B cell (primary cell): ENCODE data around the gene LHX1.

ENCODE experiments used
- CTCF ChIP-seq: fragments of 200-600 bp; IDR thresholded peaks from one replicate; pipeline ENCODE4 v1.8.0; 2022; ENCODE audit warnings: antibody characterized with exemption, mild to moderate bottlenecking
- EZH2 ChIP-seq: IDR thresholded peaks from 2 replicates; pipeline ENCODE4 v1.6.1; 2012; ENCODE audit warnings: borderline replicate concordance, low read depth, mild to moderate bottlenecking, moderate library complexity, low read length; ENCODE audit not compliant: insufficient read depth, poor library complexity, severe bottlenecking

DNA sequence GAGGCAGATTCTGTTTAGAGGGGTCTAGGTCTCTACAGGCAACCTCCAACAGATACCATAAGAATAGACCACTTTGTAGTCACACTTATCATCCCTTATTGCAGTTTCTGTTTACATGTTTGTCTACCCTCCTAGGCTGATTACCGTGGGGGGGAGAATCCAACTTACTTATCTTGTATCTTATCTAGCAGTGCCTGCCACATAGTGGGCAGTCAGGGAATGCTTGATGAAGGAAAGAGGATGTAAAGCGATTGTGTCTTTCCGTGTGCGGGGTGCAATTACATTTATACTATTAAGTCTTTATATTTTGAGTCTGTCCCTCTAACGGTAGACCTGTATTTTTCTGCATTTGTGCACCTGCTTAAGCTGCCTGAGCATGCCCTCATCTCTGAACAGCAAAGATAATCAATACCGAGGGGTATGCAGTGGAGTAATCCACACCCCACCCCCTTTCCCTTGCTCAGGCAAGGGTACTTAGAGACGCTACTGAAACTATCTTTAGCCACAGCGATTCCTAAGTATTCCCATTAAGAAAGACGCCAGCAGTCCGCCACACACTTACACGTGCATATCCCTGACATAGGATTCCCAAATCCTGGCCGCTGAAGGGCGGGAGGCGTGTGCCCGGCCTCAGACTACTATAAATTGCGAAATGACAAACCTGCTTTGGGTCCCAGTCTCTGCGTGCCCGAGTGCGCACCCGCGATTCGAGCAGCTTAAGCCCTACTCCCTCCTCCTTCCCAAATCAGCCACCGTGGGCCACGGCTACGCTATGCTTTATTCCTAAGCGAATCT is 10.8 kb downstream of the LHX1 start:
- TF ChIP-seq CTCF = no peak
- no peak for TF ChIP-seq EZH2
